ENCODE measurements around the gene TBCD.

DNA sequence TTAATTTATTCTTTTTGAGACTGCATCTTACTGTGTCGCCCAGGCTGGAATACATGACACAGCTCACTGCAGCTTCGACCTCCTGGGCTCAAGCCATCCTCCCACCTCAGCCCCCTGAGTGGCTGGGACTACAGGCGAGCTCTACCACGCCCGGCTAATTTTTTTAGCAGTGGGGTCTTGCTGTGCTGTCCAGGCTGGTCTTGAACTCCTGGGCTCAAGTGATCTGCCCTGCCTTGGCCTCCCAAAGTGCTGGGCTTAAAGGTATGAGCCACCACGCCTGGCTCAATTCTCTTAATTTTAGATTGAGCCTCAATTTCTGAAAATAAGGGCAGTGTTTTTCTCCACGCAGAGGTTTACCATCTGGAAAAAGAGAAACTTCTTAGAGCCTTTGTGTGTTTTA, 46.9 kb downstream of the TBCD start:
- TF ChIP-seq, protein P1, sequence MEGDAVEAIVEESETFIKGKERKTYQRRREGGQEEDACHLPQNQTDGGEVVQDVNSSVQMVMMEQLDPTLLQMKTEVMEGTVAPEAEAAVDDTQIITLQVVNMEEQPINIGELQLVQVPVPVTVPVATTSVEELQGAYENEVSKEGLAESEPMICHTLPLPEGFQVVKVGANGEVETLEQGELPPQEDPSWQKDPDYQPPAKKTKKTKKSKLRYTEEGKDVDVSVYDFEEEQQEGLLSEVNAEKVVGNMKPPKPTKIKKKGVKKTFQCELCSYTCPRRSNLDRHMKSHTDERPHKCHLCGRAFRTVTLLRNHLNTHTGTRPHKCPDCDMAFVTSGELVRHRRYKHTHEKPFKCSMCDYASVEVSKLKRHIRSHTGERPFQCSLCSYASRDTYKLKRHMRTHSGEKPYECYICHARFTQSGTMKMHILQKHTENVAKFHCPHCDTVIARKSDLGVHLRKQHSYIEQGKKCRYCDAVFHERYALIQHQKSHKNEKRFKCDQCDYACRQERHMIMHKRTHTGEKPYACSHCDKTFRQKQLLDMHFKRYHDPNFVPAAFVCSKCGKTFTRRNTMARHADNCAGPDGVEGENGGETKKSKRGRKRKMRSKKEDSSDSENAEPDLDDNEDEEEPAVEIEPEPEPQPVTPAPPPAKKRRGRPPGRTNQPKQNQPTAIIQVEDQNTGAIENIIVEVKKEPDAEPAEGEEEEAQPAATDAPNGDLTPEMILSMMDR (IDR thresholded peaks at IDR 0.05) = no peak
- TF ChIP-seq MAZ (IDR thresholded peaks at IDR 0.05; ENCODE audit: borderline replicate concordance, low read depth, low read length) (no peak), HDAC2 (IDR thresholded peaks at IDR 0.05) (no peak), ESRRA (IDR thresholded peaks at IDR 0.05; ENCODE audit: borderline replicate concordance, low read length) (no peak), GATA3 (IDR thresholded peaks at IDR 0.05; ENCODE audit: borderline replicate concordance) (no peak), EP300 (IDR thresholded peaks at IDR 0.05) (no peak), POLR2A (IDR thresholded peaks at IDR 0.05; ENCODE audit: low read length) (no peak), CHD2 (IDR thresholded peaks at IDR 0.05; ENCODE audit: low read length, partially characterized antibody) (no peak), EHMT2 (IDR thresholded peaks at IDR 0.05; ENCODE audit: low read depth) (no peak), KDM1A (IDR thresholded peaks at IDR 0.05; ENCODE audit: low read depth) (no peak), CBX2 (IDR thresholded peaks at IDR 0.05; ENCODE audit: borderline replicate concordance, low read depth) (no peak)
- TF ChIP-seq, protein P2, sequence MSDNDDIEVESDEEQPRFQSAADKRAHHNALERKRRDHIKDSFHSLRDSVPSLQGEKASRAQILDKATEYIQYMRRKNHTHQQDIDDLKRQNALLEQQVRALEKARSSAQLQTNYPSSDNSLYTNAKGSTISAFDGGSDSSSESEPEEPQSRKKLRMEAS (IDR thresholded peaks at IDR 0.05) = no peak
